Left lung (tissue), 10 donors: Measurements from ENCODE around the gene SELE. TPM values are rescaled to one million over a fixed set of nuclear protein-coding genes. Genes with fewer than 3 reads are reported as not detected.

Experiments used
- ATAC-seq: fragments of 200-7000 bp; cut with Tn5 transposase; one replicate; pipeline ENCODE4 v1.9.1; 2020; ENCODE audit warnings: moderate library complexity
- DNase-seq, 4 donors: peaks; one replicate each; pipeline ENCODE4 v3.0.0-alpha.2; 2013 to 2020
- H3K27ac ChIP-seq, 2 donors: fragments of 200-600 bp; sonication (generic) in 1 of 2; one replicate each; pipeline versions ENCODE4 v1.5.0 to v1.8.0; 2020 to 2021
- H3K27me3 ChIP-seq, 2 donors: fragments of 200-600 bp; sonication (generic) in 1 of 2; one replicate each; pipeline versions ENCODE4 v1.5.0 to v1.8.0; 2020 to 2021
- H3K36me3 ChIP-seq, 2 donors: fragments of 200-600 bp; sonication (generic) in 1 of 2; one replicate each; pipeline versions ENCODE4 v1.5.0 to v1.8.0; 2020 to 2021
- H3K4me1 ChIP-seq, 2 donors: fragments of 200-600 bp; one replicate each; pipeline ENCODE4 v1.8.0; 2021
- H3K4me3 ChIP-seq, 2 donors: fragments of 200-600 bp; sonication (generic) in 1 of 2; one replicate each; pipeline versions ENCODE4 v1.5.0 to v1.8.0; 2020 to 2021; ENCODE audit warnings: mild to moderate bottlenecking in 1 of 2
- H3K9me3 ChIP-seq, 2 donors: fragments of 200-600 bp; sonication (generic) in 1 of 2; one replicate each; pipeline versions ENCODE4 v1.5.0 to v1.8.0; 2020 to 2021
- CTCF ChIP-seq, 2 donors: fragments of 200-600 bp; sonication (generic) in 1 of 2; IDR thresholded peaks; one replicate each; pipeline versions ENCODE4 v1.5.0 to v1.8.0; 2021; ENCODE audit warnings: antibody characterized with exemption in 2 of 2
- intact Hi-C, 2 donors: fragments of 100-400 bp; cut with DNase I; formaldehyde crosslinking; loops; one replicate each; pipeline versions ENCODE4 v1.11.2 to v1.14.2; 2022
- polyA plus RNA-seq, 6 donors: library from polyadenylated mRNA; unstranded; fragments of 120-200 nt; gene quantifications; one replicate each; pipeline ENCODE4 v1.2.1, GENCODE V29; 2013; ENCODE audit not compliant: insufficient read length in 6 of 6
- total RNA-seq, 2 donors: library from RNA; stranded (reverse); fragmentation: NEBNext Ultra II Directional; extraction: Animal tissue kit (Norgen Biotek cat#: 25700); gene quantifications; one replicate each; pipeline ENCODE4 v1.2.1, GENCODE V29; 2021
- donor health status: DM: no; HTN: yes; CAD: no.
- donor health status: DM: no; HTN: no; CAD: no.

The SELE gene
- total and polyA plus RNA-seq, 8 donors: 0.15 to 3.4 (median 0.20) TPM; not detected in 1

- Histone ChIP-seq H3K27ac (no peak overlapping the region), H3K36me3 (no peaks in the 10 kb centered on the region), H3K27me3 (no peaks in the 10 kb centered on the region), H3K4me1 (peaks cover 0 to 5% of the 10 kb centered on the region in 2 donors), H3K4me3 (no peak overlapping the region), H3K9me3 (no peaks in the 10 kb centered on the region)
- DNase-seq: no peak
- intact Hi-C loops: no loop called here
- no peak for ATAC-seq
- TF ChIP-seq CTCF (IDR thresholded peaks at IDR 0.05): no peak
Observed at GRCh38 chr1:169739980-169740379, 6.1 kb upstream of the SELE start.

DNA sequence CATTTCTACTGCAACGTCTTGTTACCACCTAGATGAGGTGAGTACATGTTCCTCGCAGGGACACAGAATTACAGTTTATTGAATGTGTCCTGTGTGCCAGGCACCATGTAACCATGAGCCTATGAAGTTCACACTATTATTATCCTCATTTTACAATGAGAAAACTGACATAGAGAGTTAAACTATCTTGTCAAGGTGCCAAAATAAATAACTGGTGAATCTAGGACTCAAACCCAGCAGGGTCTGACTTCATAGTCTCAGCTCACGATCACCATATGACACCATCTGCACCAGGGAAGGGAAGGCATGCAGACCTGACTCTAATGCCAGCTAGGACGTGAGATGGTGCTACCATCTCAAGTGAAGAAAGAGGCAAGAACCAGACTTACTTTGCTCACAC lies 2.4 kb downstream of the SELE start:
- no peaks in the 10 kb centered on the region for H3K9me3 ChIP-seq
- ATAC-seq: no peak

GRCh38 chr1:169729991-169730390 lies 3.9 kb downstream of the SELE start:
- DNase-seq: no peak
- Histone ChIP-seq H3K9me3 (no peaks in the 10 kb centered on the region), H3K4me3 (no peak overlapping the region), H3K4me1 (no peaks in the 10 kb centered on the region), H3K36me3 (no peaks in the 10 kb centered on the region), H3K27me3 (no peaks in the 10 kb centered on the region), H3K27ac (no peak overlapping the region)
- ATAC-seq: no peak
- TF ChIP-seq CTCF (IDR thresholded peaks at IDR 0.05): no peak
- intact Hi-C loops: no loop called here

More for the DNA sequence above, 2.4 kb downstream of the SELE start:
- intact Hi-C loops: no loop called here
- no peak for DNase-seq
- Histone ChIP-seq H3K4me3 (no peak overlapping the region), H3K36me3 (no peaks in the 10 kb centered on the region), H3K4me1 (no peaks in the 10 kb centered on the region), H3K27me3 (no peaks in the 10 kb centered on the region), H3K27ac (no peak overlapping the region)
- TF ChIP-seq CTCF (IDR thresholded peaks at IDR 0.05): no peak

- DNase-seq: peak in 1 of 4 donors; percentile 41
- no peak for TF ChIP-seq CTCF (IDR thresholded peaks at IDR 0.05)
Observed at GRCh38 chr1:169727307-169727706, 6.6 kb downstream of the SELE start.

DNA sequence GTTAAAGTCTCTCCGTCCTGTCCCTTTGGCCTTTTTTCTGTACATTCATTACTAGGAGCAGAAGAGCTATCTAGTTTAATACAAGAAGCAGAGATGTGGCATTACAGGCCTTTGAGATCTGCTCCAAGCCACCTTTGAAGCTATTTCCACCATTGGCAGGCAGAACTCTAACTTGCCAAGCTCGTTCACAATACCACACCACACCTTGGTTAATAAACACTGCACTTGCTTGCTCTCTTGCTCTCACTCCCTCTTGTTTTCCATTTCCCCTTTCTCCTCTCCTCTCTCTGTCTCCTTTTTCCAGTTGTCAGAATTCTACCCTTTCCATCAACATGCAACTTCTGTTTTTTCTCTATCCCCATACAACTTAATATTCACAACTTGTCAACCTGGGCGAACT lies 7.0 kb downstream of the SELE start:
- peak; percentile 60 for ATAC-seq
- no peak overlapping the region for H3K27ac ChIP-seq
- no peaks in the 10 kb centered on the region for H3K27me3 ChIP-seq
- intact Hi-C loops: no loop called here
- no peak for TF ChIP-seq CTCF (IDR thresholded peaks at IDR 0.05)
- H3K9me3 ChIP-seq: no peaks in the 10 kb centered on the region
- no peak overlapping the region for H3K4me3 ChIP-seq
- H3K4me1 ChIP-seq: no peaks in the 10 kb centered on the region
- no peaks in the 10 kb centered on the region for H3K36me3 ChIP-seq
- DNase-seq: no peak

More at GRCh38 chr1:169727307-169727706, 6.6 kb downstream of the SELE start:
- Histone ChIP-seq H3K27ac (no peak overlapping the region), H3K36me3 (no peaks in the 10 kb centered on the region), H3K4me1 (no peaks in the 10 kb centered on the region), H3K27me3 (no peaks in the 10 kb centered on the region), H3K4me3 (no peak overlapping the region), H3K9me3 (no peaks in the 10 kb centered on the region)
- peak; percentile 70 for ATAC-seq
- intact Hi-C loops: no loop called here
